H9 (cell line): Measurements from ENCODE around the gene IL1RAPL2. TPM values are rescaled to one million over a fixed set of nuclear protein-coding genes. Genes with fewer than 3 reads are reported as not detected.

ENCODE experiments used
- DNase-seq: peaks from one replicate; pipeline ENCODE4 v3.0.0-alpha.2; 2017
- H2AFZ ChIP-seq: one replicate; pipeline ENCODE4 v1.6.1; 2013; ENCODE audit warnings: mild to moderate bottlenecking, low read length, control low read depth, moderate library complexity
- H2AK5ac ChIP-seq: 2 replicates; pipeline ENCODE4 v1.6.1; 2013; ENCODE audit warnings: low read length, control low read depth, mixed read lengths; ENCODE audit not compliant: insufficient read length
- H2BK120ac ChIP-seq: one replicate; pipeline ENCODE4 v1.6.1; 2013; ENCODE audit warnings: low read depth, mild to moderate bottlenecking, low read length, control low read depth, inconsistent platforms; ENCODE audit not compliant: poor library complexity, severe bottlenecking
- H2BK12ac ChIP-seq: 2 replicates; pipeline ENCODE4 v1.6.1; 2013; ENCODE audit warnings: low read length, control low read depth, mixed read lengths, low read depth; ENCODE audit not compliant: insufficient read length
- H2BK15ac ChIP-seq: 2 replicates; pipeline ENCODE4 v1.6.1; 2013; ENCODE audit warnings: low read depth, low read length, control low read depth
- H2BK20ac ChIP-seq: one replicate; pipeline ENCODE4 v1.6.1; 2013; ENCODE audit warnings: low read depth, mild to moderate bottlenecking, low read length, control low read depth, inconsistent platforms; ENCODE audit not compliant: poor library complexity, severe bottlenecking
- H2BK5ac ChIP-seq: 2 replicates; pipeline ENCODE4 v1.6.1; 2013; ENCODE audit warnings: low read length, control low read depth, mixed read lengths; ENCODE audit not compliant: insufficient read length
- H3K14ac ChIP-seq: 2 replicates; pipeline ENCODE4 v1.6.1; 2013; ENCODE audit warnings: low read length, control low read depth; ENCODE audit not compliant: insufficient read depth
- H3K18ac ChIP-seq: 2 replicates; pipeline ENCODE4 v1.6.1; 2013; ENCODE audit warnings: low read depth, mild to moderate bottlenecking, mixed read lengths, low read length, control low read depth; ENCODE audit not compliant: insufficient read length
- H3K23ac ChIP-seq: 2 replicates; pipeline ENCODE4 v1.6.1; 2013; ENCODE audit warnings: low read length, control low read depth, mixed read lengths, low read depth; ENCODE audit not compliant: insufficient read length
- H3K23me2 ChIP-seq: 2 replicates; pipeline ENCODE4 v1.6.1; 2013; ENCODE audit warnings: low read depth, mild to moderate bottlenecking, mixed read lengths, low read length, control low read depth; ENCODE audit not compliant: insufficient read length, poor library complexity, severe bottlenecking
- H3K27ac ChIP-seq: 2 replicates; pipeline ENCODE4 v1.5.1; 2013; ENCODE audit warnings: low read length, control low read depth, mixed read lengths, low read depth; ENCODE audit not compliant: insufficient read length
- H3K27me3 ChIP-seq: 2 replicates; pipeline ENCODE4 v1.6.1; 2013; ENCODE audit warnings: low read length, control low read depth, inconsistent platforms; ENCODE audit not compliant: insufficient read depth
- H3K4ac ChIP-seq: 2 replicates; pipeline ENCODE4 v1.6.1; 2013; ENCODE audit warnings: low read depth, mild to moderate bottlenecking, control low read depth, inconsistent platforms, low read length, moderate library complexity
- H3K4me1 ChIP-seq: 2 replicates; pipeline ENCODE4 v1.6.1; 2013; ENCODE audit warnings: low read length, control low read depth, inconsistent platforms; ENCODE audit not compliant: insufficient read depth
- H3K4me2 ChIP-seq: 2 replicates; pipeline ENCODE4 v1.6.1; 2013; ENCODE audit warnings: low read length, control low read depth, mixed read lengths; ENCODE audit not compliant: insufficient read length, insufficient read depth
- H3K56ac ChIP-seq: 2 replicates; pipeline ENCODE4 v1.6.1; 2013; ENCODE audit warnings: low read depth, mild to moderate bottlenecking, mixed read lengths, low read length, control low read depth; ENCODE audit not compliant: insufficient read length
- H3K79me1 ChIP-seq: 2 replicates; pipeline ENCODE4 v1.6.1; 2013; ENCODE audit warnings: low read depth, mild to moderate bottlenecking, moderate library complexity, low read length, control low read depth, inconsistent platforms; ENCODE audit not compliant: insufficient read depth, poor library complexity, severe bottlenecking
- H3K79me2 ChIP-seq: 2 replicates; pipeline ENCODE4 v1.6.1; 2013; ENCODE audit warnings: low read length, control low read depth, inconsistent platforms; ENCODE audit not compliant: insufficient read depth
- H3K9ac ChIP-seq: 2 replicates; pipeline ENCODE4 v1.6.1; 2013; ENCODE audit warnings: low read length, control low read depth, mixed read lengths; ENCODE audit not compliant: insufficient read length; ENCODE audit errors: extremely low read depth
- H3K9me3 ChIP-seq: one replicate; pipeline ENCODE4 v1.6.1; 2013; ENCODE audit warnings: low read depth, low read length, inconsistent platforms; ENCODE audit not compliant: control insufficient read depth
- H3T11ph ChIP-seq: one replicate; pipeline ENCODE4 v1.6.1; 2013; ENCODE audit warnings: mild to moderate bottlenecking, low read length, control low read depth, inconsistent platforms
- H4K20me1 ChIP-seq: one replicate; pipeline ENCODE4 v1.6.1; 2013; ENCODE audit not compliant: control insufficient read depth, insufficient read length, insufficient read depth
- H4K5ac ChIP-seq: 2 replicates; pipeline ENCODE4 v1.6.1; 2013; ENCODE audit warnings: low read depth, mild to moderate bottlenecking, mixed read lengths, low read length, control low read depth; ENCODE audit not compliant: insufficient read length
- H4K8ac ChIP-seq: replicated peaks from 2 replicates; pipeline ENCODE4 v1.6.1; 2013; ENCODE audit warnings: low read length, control low read depth, mixed read lengths, low read depth; ENCODE audit not compliant: insufficient read length
- H4K91ac ChIP-seq: 2 replicates; pipeline ENCODE4 v1.6.1; 2013; ENCODE audit warnings: low read depth, mild to moderate bottlenecking, moderate library complexity, mixed read lengths, low read length, control low read depth; ENCODE audit not compliant: insufficient read length
- H3K27ac Mint-ChIP-seq, 3 experiments: 2 replicates in 2 of 3; 3 replicates in 1 of 3; pipeline ENCODE4 v1.8.0; 2020 to 2021; ENCODE audit warnings: mixed read lengths in 3 of 3, mild to moderate bottlenecking in 1 of 3, moderate library complexity in 1 of 3
- H3K27me3 Mint-ChIP-seq: 2 replicates; pipeline ENCODE4 v1.8.0; 2021; ENCODE audit warnings: low read depth, mild to moderate bottlenecking, moderate library complexity, mixed read lengths
- H3K36me3 Mint-ChIP-seq, 3 experiments: 2 replicates in 2 of 3; 3 replicates in 1 of 3; pipeline ENCODE4 v1.8.0; 2020 to 2021; ENCODE audit warnings: low read depth in 3 of 3, mixed read lengths in 3 of 3; ENCODE audit not compliant: insufficient read depth in 1 of 3
- H3K4me1 Mint-ChIP-seq, 2 experiments: 2 replicates each; pipeline ENCODE4 v1.8.0; 2020; ENCODE audit warnings: mixed read lengths in 2 of 2
- H3K4me3 Mint-ChIP-seq, 2 experiments: 2 replicates in 1 of 2; 3 replicates in 1 of 2; pipeline ENCODE4 v1.8.0; 2020 to 2021; ENCODE audit warnings: mild to moderate bottlenecking in 2 of 2, mixed read lengths in 2 of 2, moderate library complexity in 1 of 2
- H3K9me3 Mint-ChIP-seq, 2 experiments: 2 replicates in 1 of 2; 3 replicates in 1 of 2; pipeline ENCODE4 v1.8.0; 2020; ENCODE audit warnings: mild to moderate bottlenecking in 2 of 2, mixed read lengths in 2 of 2, moderate library complexity in 1 of 2
- WGBS: extraction: QIAGEN DNeasy Blood & Tissue Kit; methylation state at CpG from one replicate; pipeline ENCODE4 v1.1.7; 2013; ENCODE audit warnings: missing lambda C conversion rate, low lambda C conversion rate, mixed read lengths; ENCODE audit not compliant: insufficient read length; ENCODE audit errors: extremely low coverage; 5-methylcytosine and 5-hydroxymethylcytosine counted together
- total RNA-seq: library from RNA; stranded (reverse); gene quantifications from 2 replicates; pipeline ENCODE4 v1.2.1, GENCODE V29; 2021
- TF ChIP-seq, protein P1 (sequence below): fragments of 200-600 bp; sonication (generic); conservative IDR thresholded peaks from 3 replicates; pipeline ENCODE4 v1.8.0; 2021; ENCODE audit warnings: antibody characterized with exemption, mild to moderate bottlenecking

Gene IL1RAPL2
- total RNA-seq, 1 experiment from 2014 or later, result not detected

DNA sequence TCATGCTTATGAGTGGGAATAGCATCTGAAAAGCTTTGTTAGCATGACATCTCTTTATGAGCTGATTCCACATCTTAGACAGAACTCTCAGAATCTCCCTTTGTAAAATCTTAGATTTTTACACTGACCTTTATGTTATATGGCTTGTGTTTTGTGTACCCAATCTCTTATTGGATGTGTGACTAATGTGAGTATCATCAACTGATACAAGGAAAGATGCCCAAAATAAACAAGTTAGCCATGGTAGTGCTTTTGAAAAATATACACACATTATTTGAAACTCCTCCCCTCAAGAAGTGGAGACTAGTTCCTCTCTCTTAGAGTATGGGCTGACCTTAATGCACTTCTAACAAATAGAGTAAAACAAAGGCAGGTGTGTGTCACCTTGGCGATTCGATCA, 1096.2 kb downstream of the IL1RAPL2 start:
- Mint-ChIP-seq H3K36me3 (peaks cover 0 to 4% (median 2%) of the 10 kb centered on the region in 3 experiments; a peak in 3 of 7 replicates), H3K4me1 (peaks cover 0 to 2% of the 10 kb centered on the region in 2 experiments; a peak in 1 of 4 replicates), H3K27me3 (no peaks in the 10 kb centered on the region), H3K9me3 (peaks cover 0 to 41% of the 10 kb centered on the region in 2 experiments; a peak in 2 of 5 replicates), H3K27ac (no peak overlapping the region), H3K4me3 (no peak overlapping the region)
- H4K91ac ChIP-seq, result no peak overlapping the region
- no peak overlapping the region for H3K4me2 ChIP-seq
- no peak overlapping the region for H3K9ac ChIP-seq
- H3K23me2 ChIP-seq, result no peaks in the 10 kb centered on the region
- no peak overlapping the region for H2BK120ac ChIP-seq
- no peaks in the 10 kb centered on the region for H4K20me1 ChIP-seq
- H3T11ph ChIP-seq, result no peak overlapping the region
- TF ChIP-seq, protein P1, sequence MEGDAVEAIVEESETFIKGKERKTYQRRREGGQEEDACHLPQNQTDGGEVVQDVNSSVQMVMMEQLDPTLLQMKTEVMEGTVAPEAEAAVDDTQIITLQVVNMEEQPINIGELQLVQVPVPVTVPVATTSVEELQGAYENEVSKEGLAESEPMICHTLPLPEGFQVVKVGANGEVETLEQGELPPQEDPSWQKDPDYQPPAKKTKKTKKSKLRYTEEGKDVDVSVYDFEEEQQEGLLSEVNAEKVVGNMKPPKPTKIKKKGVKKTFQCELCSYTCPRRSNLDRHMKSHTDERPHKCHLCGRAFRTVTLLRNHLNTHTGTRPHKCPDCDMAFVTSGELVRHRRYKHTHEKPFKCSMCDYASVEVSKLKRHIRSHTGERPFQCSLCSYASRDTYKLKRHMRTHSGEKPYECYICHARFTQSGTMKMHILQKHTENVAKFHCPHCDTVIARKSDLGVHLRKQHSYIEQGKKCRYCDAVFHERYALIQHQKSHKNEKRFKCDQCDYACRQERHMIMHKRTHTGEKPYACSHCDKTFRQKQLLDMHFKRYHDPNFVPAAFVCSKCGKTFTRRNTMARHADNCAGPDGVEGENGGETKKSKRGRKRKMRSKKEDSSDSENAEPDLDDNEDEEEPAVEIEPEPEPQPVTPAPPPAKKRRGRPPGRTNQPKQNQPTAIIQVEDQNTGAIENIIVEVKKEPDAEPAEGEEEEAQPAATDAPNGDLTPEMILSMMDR, result no peak
- H2AFZ ChIP-seq, result no peak overlapping the region
- no peak overlapping the region for H2BK5ac ChIP-seq
- no peak overlapping the region for H2BK20ac ChIP-seq
- no peak overlapping the region for H3K4ac ChIP-seq
- H2BK12ac ChIP-seq, result no peak overlapping the region
- WGBS, result no CpG with 5 or more reads among the region's 2 CpGs
- no peaks in the 10 kb centered on the region for H3K79me1 ChIP-seq
- H4K8ac ChIP-seq, result no peak overlapping the region
- DNase-seq, result no peak
- H3K4me1 ChIP-seq, result no peaks in the 10 kb centered on the region
- no peak overlapping the region for H3K14ac ChIP-seq
- no peak overlapping the region for H3K27ac ChIP-seq
- H3K18ac ChIP-seq, result no peak overlapping the region
- H3K9me3 ChIP-seq, result no peaks in the 10 kb centered on the region
- no peak overlapping the region for H2AK5ac ChIP-seq
- H4K5ac ChIP-seq, result no peak overlapping the region
- no peak overlapping the region for H3K56ac ChIP-seq
- no peaks in the 10 kb centered on the region for H3K27me3 ChIP-seq
- H2BK15ac ChIP-seq, result no peak overlapping the region
- no peak overlapping the region for H3K23ac ChIP-seq
- H3K79me2 ChIP-seq, result no peaks in the 10 kb centered on the region
